Brain pericyte (primary cell): ENCODE measurements around the gene KRTAP12-4.
"Not testable (repeated sequence)": the region's sequence is repeated elsewhere in the genome, so short reads cannot be mapped to it uniquely, and the experiment has no call there.

Experiments used
- DNase-seq: peaks from one replicate; pipeline ENCODE4 v3.0.0-alpha.2; 2012; ENCODE audit warnings: low read depth, low spot score

KRTAP12-4 gene

DNA sequence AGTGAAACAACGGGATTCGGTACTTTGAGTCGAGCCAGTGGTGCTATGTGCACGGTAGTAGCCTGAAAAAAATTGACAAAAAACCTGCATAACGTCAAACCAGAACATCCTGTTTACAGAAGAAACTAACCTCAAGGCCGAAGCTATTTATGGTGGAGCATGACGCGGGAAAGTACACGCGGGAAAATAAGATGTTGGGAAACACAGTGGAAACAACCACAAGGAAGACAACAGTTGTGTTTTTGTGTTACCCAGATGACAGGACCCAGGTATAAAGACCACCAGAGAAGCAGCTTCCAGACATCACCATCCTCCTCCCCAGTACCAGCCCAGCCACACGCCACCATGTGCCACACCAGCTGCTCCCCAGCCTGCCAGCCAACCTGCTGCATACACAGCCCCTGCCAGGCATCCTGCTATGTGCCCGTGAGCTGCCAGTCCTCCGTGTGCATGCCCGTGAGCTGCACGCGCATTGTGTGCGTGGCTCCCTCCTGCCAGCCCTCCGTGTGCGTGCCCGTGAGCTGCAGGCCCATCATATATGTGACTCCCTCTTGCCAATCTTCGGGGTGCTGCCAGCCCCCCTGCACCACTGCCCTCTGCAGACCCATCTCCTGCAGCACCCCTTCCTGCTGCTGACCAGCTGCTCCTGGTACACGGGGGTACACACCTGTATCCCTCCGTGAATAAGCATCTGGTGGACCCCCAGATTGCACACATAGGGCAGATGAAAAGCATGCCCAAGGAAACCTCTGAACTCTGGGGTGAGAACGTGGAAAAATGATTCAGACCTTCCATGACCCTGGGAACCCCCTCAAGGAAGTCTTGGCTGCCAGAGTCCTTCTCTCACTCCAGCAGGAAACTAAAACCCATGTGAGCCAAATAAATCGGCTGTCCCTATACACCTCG lies 3.4 kb upstream of the KRTAP12-4 start, which contains the start of gene KRTAP12-3:
Gene KRTAP12-3 (plus strand): TSS at position 298 of the 906 bp plus-strand sequence. CDS start 48 bp downstream, at position 346.
- DNase-seq = no peak

GRCh38 chr21:44656868-44657267 lies 2.4 kb upstream of the KRTAP12-4 start:
- DNase-seq = no peak

DNA sequence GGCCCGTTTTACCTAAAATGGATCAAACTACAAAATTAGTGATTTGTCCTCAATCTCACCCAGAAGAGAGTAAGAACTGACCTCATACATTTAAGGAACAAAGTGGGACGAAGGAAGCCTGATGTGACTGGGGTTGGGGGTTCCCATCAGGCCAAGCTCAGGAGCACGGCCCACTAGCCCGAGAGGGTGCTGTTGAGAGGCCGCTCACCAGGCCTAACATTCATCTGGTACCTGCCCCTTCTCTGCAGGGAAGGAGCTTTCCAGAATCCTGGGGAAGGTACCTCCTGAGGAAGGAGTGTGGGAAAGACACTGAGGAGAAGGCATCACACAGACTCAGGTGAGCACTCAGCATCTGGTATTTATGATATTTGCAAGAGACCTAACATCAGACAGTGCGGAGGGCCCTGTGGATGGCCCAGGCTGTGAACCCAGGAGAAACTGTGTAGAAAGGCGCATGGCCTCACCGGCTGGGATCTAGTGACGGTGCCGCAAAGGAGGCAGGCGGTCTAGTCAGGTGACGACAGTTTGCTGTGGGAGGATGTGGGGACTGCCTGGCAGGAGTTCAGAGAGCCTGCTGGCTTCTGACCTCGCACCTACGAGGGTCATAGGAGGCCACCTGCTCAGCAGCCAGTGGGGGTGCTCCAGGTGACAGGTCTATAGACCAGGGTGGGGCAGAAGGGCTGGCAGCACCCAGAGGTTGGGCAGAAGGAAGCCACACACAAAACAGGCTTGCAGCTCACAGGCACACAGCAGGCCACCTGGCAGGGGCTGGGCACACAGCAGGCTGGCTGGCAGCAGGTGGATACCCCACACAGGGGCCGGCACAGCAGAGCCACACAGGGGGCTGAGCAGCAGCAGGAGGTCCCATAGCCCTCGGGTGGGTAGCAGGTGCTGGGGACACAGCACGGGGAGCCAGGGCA lies 543 bp downstream of the KRTAP12-4 start:
- DNase-seq = no peak

DNA sequence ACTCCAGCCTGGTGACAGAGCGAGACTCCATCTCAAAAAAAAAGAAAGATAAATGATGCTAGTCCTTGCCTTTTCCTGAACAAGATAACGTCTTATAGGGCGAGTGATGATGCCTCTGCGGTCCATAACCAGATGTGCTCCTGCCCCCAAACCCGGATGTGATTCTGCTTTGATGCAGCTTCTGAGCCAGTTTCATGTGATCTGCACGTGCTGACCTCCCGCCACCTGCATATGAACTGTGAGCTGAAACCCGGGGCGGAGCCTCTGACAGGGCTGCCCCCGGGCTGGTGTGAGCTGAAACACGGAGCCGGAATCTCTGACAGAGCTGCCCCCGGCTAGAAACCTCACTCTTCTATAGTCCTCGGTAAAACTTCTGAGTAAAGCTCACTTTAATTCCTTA lies 1.3 kb downstream of the KRTAP12-4 start:
- no peak for DNase-seq

- DNase-seq = no peak
Measured at GRCh38 chr21:44650973-44651675, 3.3 kb downstream of the KRTAP12-4 start.

DNA sequence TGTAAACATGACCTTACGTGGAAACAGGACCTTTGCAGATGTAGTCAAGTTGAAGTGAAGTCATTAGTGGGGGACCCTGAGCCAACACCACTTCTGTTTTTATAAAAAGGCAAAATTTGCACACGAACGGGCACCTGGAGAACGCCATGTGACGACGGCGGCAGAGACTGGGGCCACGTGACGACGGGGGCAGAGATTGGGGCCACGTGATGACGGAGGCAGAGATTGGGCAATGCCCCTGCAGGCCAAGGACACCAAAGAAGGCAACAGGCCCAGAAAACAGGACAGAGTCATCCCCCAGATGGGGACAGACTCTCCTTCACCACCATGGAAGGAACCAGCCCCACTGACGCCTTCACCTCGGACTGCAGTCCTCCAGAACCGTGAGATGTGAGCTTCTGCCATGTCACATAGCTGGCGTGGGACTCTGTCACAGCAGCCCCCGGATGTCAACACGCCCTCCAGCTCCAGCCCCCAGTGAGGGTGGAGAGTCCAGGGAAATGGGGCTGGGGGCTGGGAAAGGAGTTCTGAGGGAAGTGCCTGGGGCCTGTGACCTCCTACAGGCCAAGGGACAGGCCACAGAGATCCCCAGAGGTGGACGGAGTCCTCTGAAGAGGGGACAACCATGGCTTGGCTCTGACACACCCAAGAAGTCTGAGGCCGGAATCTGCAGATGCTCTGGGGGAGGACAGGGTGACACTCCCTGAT lies 4.0 kb downstream of the KRTAP12-4 start:
- no peak for DNase-seq

- DNase-seq = no peak
Measured at GRCh38 chr21:44649521-44650100, 4.8 kb downstream of the KRTAP12-4 start.

- DNase-seq = no peak
Measured at GRCh38 chr21:44648557-44649311, 5.7 kb downstream of the KRTAP12-4 start.

GRCh38 chr21:44647222-44647552 lies 7.3 kb downstream of the KRTAP12-4 start:
- no peak for DNase-seq

GRCh38 chr21:44646366-44647221 lies 7.9 kb downstream of the KRTAP12-4 start, which contains the start of gene KRTAP10-11:
Gene KRTAP10-11 (plus strand): TSS chr21:44646414. CDS start chr21:44646459, 45 bp downstream.
- not testable (repeated sequence) for DNase-seq

DNA sequence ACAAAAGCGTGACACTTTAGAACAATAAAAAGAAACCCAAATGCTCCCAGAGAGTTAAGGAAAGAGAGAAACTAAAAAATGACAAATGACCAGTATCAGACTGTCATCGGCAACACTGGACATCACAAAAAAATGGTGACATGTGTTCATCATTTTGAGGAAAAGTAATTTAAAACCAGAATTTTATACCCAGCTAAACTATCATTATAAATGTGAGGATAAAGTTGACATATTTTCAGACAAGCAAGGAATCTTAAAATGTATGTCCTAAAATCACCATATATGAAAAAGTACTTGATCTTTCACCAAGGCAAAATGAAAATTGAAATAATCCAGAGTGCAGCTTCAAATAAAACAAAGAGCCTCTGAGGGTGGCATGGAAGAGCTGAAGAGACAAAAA lies 9.6 kb downstream of the KRTAP12-4 start:
- DNase-seq = no peak

- no peak for DNase-seq
Measured at GRCh38 chr21:44643741-44644310, 10.6 kb downstream of the KRTAP12-4 start.

- no peak for DNase-seq
Measured at GRCh38 chr21:44640761-44641160, 13.7 kb downstream of the KRTAP12-4 start.

GRCh38 chr21:44639331-44639655 lies 15.2 kb downstream of the KRTAP12-4 start:
- no peak for DNase-seq

- DNase-seq = not testable (repeated sequence)
Measured at GRCh38 chr21:44638506-44639330, 15.7 kb downstream of the KRTAP12-4 start.

GRCh38 chr21:44637851-44638348 lies 16.6 kb downstream of the KRTAP12-4 start:
- not testable (repeated sequence) for DNase-seq

DNA sequence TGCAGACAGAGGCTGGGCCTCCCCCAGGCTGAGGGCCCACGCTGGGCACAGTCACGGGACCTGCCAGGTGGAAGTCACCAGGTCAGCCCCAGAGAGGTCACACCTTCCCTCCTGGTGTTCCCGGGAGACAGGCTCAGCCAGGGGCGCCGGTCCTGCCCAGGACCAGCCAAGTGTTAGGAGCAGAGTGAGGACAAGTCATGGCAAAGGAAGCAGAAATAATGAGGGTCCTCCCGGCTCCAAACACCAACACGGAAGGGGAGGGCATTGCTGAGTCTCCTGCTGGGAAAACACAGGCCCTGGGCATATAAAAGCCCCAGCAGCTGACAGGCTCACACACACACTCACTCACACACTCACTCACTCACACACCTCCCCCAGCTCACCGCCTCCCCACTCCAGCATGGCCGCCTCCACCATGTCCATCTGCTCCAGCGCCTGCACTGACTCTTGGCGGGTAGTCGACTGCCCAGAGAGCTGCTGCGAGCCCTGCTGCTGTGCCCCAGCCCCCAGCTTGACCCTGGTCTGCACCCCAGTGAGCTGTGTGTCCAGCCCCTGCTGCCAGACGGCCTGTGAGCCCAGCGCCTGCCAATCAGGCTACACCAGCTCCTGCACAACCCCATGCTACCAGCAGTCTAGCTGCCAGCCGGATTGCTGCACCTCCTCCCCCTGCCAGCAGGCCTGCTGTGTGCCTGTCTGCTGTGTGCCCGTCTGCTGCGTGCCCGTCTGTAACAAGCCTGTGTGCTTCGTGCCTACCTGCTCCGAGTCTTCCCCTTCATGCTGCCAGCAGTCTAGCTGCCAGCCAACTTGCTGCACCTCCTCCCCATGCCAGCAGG lies 17.2 kb downstream of the KRTAP12-4 start, which contains the start of gene KRTAP10-10:
Gene KRTAP10-10 (plus strand): TSS at position 339 of the 833 bp plus-strand sequence. CDS start 62 bp downstream, at position 401.
- no peak for DNase-seq
